ENCODE results near the gene GPATCH2. TPM values are rescaled to one million over a fixed set of nuclear protein-coding genes. Genes with fewer than 3 reads are reported as not detected.

Gene GPATCH2
- total and polyA plus RNA-seq, 2 donors (not counting 1 experiment from before 2014, with no cell fraction given) = 4.7 to 14.7 TPM

- no peak overlapping the region for H3K27ac Mint-ChIP-seq
- Histone ChIP-seq H3K4me2 (replicated peaks; ENCODE audit: low read depth, low read length, poor library complexity, severe bottlenecking) (no peak overlapping the region), H3K27ac (ENCODE audit: low read length in 2 of 2) (no peak overlapping the region), H3K27me3 (replicated peaks in 1 of 4; ENCODE audit: control extremely low read depth in 1 of 4, control insufficient read depth in 3 of 4, insufficient read depth in 4 of 4, low read length in 3 of 4) (no peaks in the 10 kb centered on the region), H3K9me3 (ENCODE audit: control extremely low read depth in 1 of 3, control insufficient read depth in 2 of 3, insufficient read depth in 1 of 3, low read length in 2 of 3) (no peaks in the 10 kb centered on the region), H3K79me2 (ENCODE audit: control insufficient read depth, insufficient read depth, low read length) (no peaks in the 10 kb centered on the region), H3K9ac (ENCODE audit: low read length) (no peak overlapping the region), H4K20me1 (ENCODE audit: control insufficient read depth, insufficient read depth, low read length, poor library complexity, severe bottlenecking) (no peaks in the 10 kb centered on the region), H2AFZ (ENCODE audit: insufficient read depth, low read depth, low read length, poor library complexity, severe bottlenecking) (no peak overlapping the region), H3K4me3 (ENCODE audit: control extremely low read depth in 1 of 5, extremely low read depth in 1 of 5, insufficient read depth in 1 of 5, low read depth in 2 of 5, low read length in 4 of 5) (no peak overlapping the region), H3K4me1 (ENCODE audit: control insufficient read depth in 2 of 2, insufficient read depth in 2 of 2, low read length in 2 of 2) (no peaks in the 10 kb centered on the region), H3K36me3 (replicated peaks in 1 of 2; ENCODE audit: control extremely low read depth in 1 of 2, control insufficient read depth in 1 of 2, extremely low read depth in 1 of 2, insufficient read depth in 2 of 2, low read length in 1 of 2) (peaks cover 0 to 2% of the 10 kb centered on the region in 2 experiments)
- ChIA-PET CTCF (no interaction called here), POLR2A (no interaction called here)
- intact Hi-C loops (cut with micrococcal nuclease) = no loop called here
- no peak overlapping the region for H3K4me3 Mint-ChIP-seq
- TF ChIP-seq CTCF (IDR thresholded peaks at IDR 0.05) = no peak
- TF ChIP-seq EZH2 (IDR thresholded peaks at IDR 0.05; ENCODE audit: borderline replicate concordance, insufficient read depth, low read depth, low read length, poor library complexity, severe bottlenecking) = no peak
- H3K4me1 Mint-ChIP-seq = no peaks in the 10 kb centered on the region
- DNase-seq = no peak
- WGBS (ENCODE audit: insufficient coverage) = 100% methylated on average over 1 of the region's 2 CpGs
- ATAC-seq (ENCODE audit: low read depth) = no peak
- no peaks in the 10 kb centered on the region for H3K27me3 Mint-ChIP-seq
- H3K9me3 Mint-ChIP-seq (ENCODE audit: insufficient read depth) = no peaks in the 10 kb centered on the region
Measured at GRCh38 chr1:217443845-217444244, 187.0 kb downstream of the GPATCH2 start.

GRCh38 chr1:217437376-217437775 is 193.5 kb downstream of the GPATCH2 start:
- ATAC-seq (ENCODE audit: low read depth) (no peak), DNase-seq (no peak)
- no peaks in the 10 kb centered on the region for H3K9me3 Mint-ChIP-seq (ENCODE audit: insufficient read depth)
- Histone ChIP-seq H3K36me3 (replicated peaks in 1 of 2; ENCODE audit: control extremely low read depth in 1 of 2, control insufficient read depth in 1 of 2, extremely low read depth in 1 of 2, insufficient read depth in 2 of 2, low read length in 1 of 2) (no peaks in the 10 kb centered on the region), H4K20me1 (ENCODE audit: control insufficient read depth, insufficient read depth, low read length, poor library complexity, severe bottlenecking) (no peaks in the 10 kb centered on the region), H2AFZ (ENCODE audit: insufficient read depth, low read depth, low read length, poor library complexity, severe bottlenecking) (no peak overlapping the region), H3K9me3 (ENCODE audit: control extremely low read depth in 1 of 3, control insufficient read depth in 2 of 3, insufficient read depth in 1 of 3, low read length in 2 of 3) (no peaks in the 10 kb centered on the region), H3K4me1 (ENCODE audit: control insufficient read depth in 2 of 2, insufficient read depth in 2 of 2, low read length in 2 of 2) (no peaks in the 10 kb centered on the region), H3K4me3 (ENCODE audit: control extremely low read depth in 1 of 5, extremely low read depth in 1 of 5, insufficient read depth in 1 of 5, low read depth in 2 of 5, low read length in 4 of 5) (no peak overlapping the region), H3K9ac (ENCODE audit: low read length) (no peak overlapping the region), H3K27ac (ENCODE audit: low read length in 2 of 2) (no peak overlapping the region), H3K27me3 (replicated peaks in 1 of 4; ENCODE audit: control extremely low read depth in 1 of 4, control insufficient read depth in 3 of 4, insufficient read depth in 4 of 4, low read length in 3 of 4) (no peaks in the 10 kb centered on the region), H3K4me2 (replicated peaks; ENCODE audit: low read depth, low read length, poor library complexity, severe bottlenecking) (no peak overlapping the region), H3K79me2 (ENCODE audit: control insufficient read depth, insufficient read depth, low read length) (no peaks in the 10 kb centered on the region)
- intact Hi-C loops (cut with micrococcal nuclease) = no loop called here
- H3K27me3 Mint-ChIP-seq = no peaks in the 10 kb centered on the region
- no peak overlapping the region for H3K27ac Mint-ChIP-seq
- CTCF ChIA-PET = no interaction called here
- WGBS (ENCODE audit: insufficient coverage) = no CpG with 5 or more reads among the region's 3 CpGs
- no peak overlapping the region for H3K4me3 Mint-ChIP-seq
- H3K4me1 Mint-ChIP-seq = no peaks in the 10 kb centered on the region
- TF ChIP-seq CTCF (IDR thresholded peaks at IDR 0.05) (no peak), EZH2 (IDR thresholded peaks at IDR 0.05; ENCODE audit: borderline replicate concordance, insufficient read depth, low read depth, low read length, poor library complexity, severe bottlenecking) (no peak)
- POLR2A ChIA-PET = no interaction called here
